HEK293 (cell line): ENCODE results near the gene TMEM140.

Source experiments
- CTCF ChIP-seq: fragments of 450-650 bp; formaldehyde crosslinking; IDR thresholded peaks from 2 replicates; pipeline ENCODE4 v1.5.1; 2016; ENCODE audit warnings: missing biosample characterization, missing genetic modification characterization
- HOXA7 ChIP-seq: sonication (generic); formaldehyde crosslinking; IDR thresholded peaks from 2 replicates; pipeline ENCODE4 v1.8.1; 2022; ENCODE audit warnings: missing genetic modification reagents, borderline replicate concordance
- SETDB1 ChIP-seq: IDR thresholded peaks from one replicate; pipeline ENCODE4 v1.6.1; 2017; ENCODE audit warnings: mild to moderate bottlenecking, low read length, moderate library complexity, mixed read lengths; ENCODE audit not compliant: insufficient read length
- SP3 ChIP-seq: fragments of 450-650 bp; formaldehyde crosslinking; IDR thresholded peaks from 2 replicates; pipeline ENCODE4 v1.5.1; 2016; ENCODE audit warnings: missing biosample characterization, missing genetic modification characterization
- ZNF175 ChIP-seq: fragments of 450-650 bp; formaldehyde crosslinking; IDR thresholded peaks from 2 replicates; pipeline ENCODE4 v1.5.1; 2016; ENCODE audit warnings: missing biosample characterization, missing genetic modification characterization
- ZNF184 ChIP-seq: fragments of 450-650 bp; IDR thresholded peaks from 2 replicates; pipeline ENCODE4 v1.5.1; 2018; ENCODE audit warnings: missing biosample characterization, mild to moderate bottlenecking, missing genetic modification characterization
- ZNF239 ChIP-seq: fragments of 450-650 bp; formaldehyde crosslinking; IDR thresholded peaks from 2 replicates; pipeline ENCODE4 v1.5.1; 2016; ENCODE audit warnings: missing biosample characterization, missing genetic modification characterization
- ZNF335 ChIP-seq: fragments of 450-650 bp; formaldehyde crosslinking; conservative IDR thresholded peaks from 2 replicates; pipeline ENCODE4 v1.5.1; 2016; ENCODE audit warnings: missing biosample characterization, missing genetic modification characterization
- ZNF362 ChIP-seq: fragments of 450-650 bp; formaldehyde crosslinking; IDR thresholded peaks from 2 replicates; pipeline ENCODE4 v1.5.1; 2016; ENCODE audit warnings: missing biosample characterization, missing genetic modification characterization

GRCh38 chr7:135114622-135115021, 33.2 kb upstream of the TMEM140 start:
- TF ChIP-seq HOXA7 (no peak), ZNF175 (tag by site-specific recombination) (no peak), CTCF (tag by site-specific recombination) (no peak), ZNF239 (no peak), SP3 (tag by site-specific recombination) (no peak), ZNF362 (tag by site-specific recombination) (no peak), SETDB1 (no peak), ZNF184 (tag by site-specific recombination) (no peak), ZNF335 (tag by site-specific recombination) (no peak)
